CD4-positive, alpha-beta T cell treated with Interleukin-4 for 4 hours (primary cell): ENCODE data around the gene OTOA.
"Not testable (repeated sequence)": the region's sequence is repeated elsewhere in the genome, so short reads cannot be mapped to it uniquely, and the experiment has no call there.

Source experiments
- DNase-seq: peaks from one replicate; pipeline ENCODE4 v3.0.0-alpha.2; 2020

Gene OTOA

DNA sequence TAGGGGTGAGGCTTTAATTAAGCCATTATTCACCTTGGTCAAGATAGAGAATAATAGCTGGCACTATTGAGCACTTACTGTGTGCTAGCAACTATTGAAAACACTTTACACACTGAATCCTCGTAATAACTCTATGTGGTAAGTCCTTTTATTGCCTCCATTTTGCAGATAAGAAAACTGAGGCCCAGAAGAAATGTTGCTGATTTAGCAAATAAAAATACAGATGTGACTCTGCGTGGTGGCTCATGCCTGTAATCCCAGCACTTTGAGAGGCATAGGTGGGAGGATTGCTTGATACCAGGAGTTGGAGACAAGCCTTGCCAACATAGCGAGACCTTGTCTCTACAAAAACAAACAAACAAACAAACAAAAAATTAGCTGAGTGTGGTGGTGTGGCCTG is 19.4 kb downstream of the OTOA start:
- no peak for DNase-seq

DNA sequence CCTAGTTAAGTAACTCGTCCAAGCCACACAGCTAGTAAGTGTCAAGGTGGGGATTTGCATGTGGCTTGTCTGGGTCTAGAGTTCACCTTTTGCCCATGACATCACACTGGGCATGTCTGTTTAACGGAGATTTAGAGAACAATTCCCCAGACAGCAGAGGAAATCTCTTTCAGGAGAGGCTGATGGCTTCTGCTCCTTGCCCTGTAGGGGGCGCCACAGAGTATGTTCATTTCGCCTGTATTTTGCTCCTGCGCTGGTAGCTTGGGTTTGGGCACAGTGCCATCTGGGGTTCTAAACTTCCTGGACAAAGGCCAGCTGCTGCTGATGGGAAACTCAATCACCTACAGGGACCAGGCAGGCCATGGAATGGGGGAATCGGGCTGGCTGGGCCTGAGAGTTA is 20.4 kb downstream of the OTOA start:
- no peak for DNase-seq

DNA sequence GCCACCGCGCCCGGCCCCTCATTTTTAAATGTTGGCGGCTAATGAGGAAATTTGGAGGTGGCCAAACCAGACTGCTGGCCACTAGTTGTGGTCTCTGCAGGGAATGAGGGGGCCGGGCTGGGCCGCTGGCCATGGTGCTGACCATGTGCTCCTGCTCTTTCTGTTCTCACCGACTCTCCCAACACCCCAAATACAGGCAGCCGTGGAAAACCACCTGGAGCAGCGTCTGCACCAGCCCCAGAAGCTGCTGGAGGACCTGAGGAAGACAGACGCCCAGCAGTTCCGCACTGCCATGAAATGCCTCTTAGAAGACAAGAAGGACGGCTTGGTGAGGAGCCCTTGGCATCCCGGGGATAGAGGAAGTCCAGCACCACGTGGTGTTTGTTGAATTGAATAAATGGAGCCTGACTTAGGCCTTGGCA is 21.3 kb downstream of the OTOA start:
- no peak for DNase-seq

DNA sequence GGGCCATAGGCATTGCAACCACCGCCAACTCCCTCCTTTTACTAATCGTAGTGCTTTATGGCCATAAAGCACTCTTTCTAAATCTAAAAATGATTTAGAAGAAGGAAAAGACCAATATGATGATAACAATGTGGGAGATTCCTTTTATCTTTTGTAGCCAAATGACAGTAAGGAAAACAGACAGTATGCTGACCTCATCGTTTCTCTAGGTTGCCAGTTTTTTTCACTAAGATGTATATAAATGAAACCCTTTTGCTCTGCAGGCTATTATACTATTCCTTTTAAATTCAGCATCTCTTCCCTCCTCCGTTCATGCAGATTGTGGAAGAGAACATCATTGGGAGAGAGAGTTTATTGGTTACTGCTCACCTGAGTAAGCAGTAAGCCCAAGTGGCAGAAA is 25.3 kb downstream of the OTOA start:
- no peak for DNase-seq

DNA sequence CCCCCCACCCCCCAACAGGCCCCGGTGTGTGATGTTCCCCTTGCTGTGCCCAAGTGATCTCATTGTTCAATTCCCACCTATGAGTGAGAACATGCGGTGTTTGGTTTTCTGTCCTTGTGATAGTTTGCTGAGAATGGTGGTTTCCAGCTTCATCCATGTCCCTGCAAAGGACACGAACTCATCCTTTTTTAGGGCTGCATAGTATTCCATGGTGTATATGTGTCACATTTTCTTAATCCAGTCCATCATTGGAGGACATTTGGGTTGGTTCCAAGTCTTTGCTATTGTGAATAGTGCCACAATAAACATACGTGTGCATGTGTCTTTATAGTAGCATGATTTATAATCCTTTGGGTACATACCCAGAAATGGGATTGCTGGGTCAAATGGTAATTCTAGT is 27.2 kb downstream of the OTOA start:
- not testable (repeated sequence) for DNase-seq

DNA sequence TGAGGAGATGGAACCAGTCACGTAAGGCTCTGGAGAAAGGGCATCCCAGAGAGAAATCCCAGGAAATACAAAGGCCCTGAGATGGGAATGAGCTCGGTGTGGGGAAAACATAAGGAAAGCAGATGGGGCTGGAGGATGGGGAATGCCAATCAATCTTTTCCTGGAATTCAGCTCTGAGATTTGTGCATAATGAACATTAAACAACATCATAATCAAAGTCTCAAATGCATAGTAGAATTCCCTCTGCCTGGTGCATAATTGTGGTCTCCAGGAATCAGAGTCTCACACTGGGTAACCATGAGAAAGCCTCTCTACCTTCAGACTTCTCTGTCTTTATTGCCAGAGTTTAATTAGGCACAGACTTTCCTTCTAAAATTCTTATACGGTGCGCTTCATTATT is 30.8 kb downstream of the OTOA start:
- no peak for DNase-seq

DNA sequence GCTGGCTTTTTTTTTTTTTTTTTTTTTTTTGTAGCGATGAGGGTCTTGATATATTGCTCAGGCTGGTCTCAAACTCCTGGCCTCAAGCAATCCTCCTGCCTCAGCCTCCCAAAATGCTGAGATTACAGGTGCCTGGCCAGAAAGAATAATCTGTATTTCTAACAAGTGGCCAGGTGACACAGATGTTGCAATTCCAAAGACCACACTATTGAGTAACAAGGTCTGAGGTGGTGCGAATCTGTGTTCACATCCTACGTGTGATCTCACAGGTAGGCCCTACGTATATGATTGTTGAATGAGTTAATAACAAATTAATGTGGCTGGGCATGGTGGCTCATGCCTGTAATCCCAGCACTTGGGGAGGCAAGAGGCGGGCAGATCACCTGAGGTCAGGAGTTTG is 33.3 kb downstream of the OTOA start:
- no peak for DNase-seq

DNA sequence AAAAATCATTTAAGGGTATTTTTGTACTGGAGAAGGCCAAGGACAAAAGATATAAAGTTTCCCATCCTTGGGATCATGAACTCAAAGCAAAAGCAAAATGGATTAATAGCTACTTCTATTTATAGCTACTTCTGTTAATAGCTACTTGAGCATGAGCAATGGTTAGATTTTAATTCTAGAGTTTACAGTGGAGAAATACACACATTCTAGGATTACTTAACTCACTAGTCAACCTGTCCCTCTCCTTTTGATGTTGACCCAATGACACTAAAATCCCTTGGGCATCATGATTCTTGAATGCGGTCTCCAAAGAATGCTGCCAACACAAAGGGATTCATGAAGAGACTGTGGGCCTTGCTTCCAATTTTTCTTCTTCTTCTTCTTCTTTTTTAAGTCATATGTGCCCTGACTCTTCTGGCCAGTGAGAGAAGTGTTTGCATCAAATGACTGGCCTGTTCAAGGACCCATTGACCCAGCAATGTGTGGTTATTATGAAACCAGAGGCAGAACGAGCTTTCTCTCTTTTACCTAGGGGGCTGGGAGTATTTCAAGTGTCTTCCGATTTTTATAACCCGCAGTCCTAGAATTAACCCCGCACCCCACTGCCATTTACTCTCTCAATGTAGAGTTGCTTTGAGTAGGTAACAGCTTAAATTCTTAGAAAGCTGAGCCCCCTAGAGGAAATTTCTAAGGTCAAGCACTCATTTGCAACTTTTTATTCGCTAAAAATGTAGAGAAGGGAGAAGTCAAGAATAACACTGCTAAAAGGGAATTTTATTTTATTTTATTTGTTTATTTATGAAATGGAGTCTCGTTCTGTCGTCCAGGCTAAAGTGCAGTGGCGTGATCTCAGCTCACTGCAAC is 34.6 kb downstream of the OTOA start:
- no peak for DNase-seq

DNA sequence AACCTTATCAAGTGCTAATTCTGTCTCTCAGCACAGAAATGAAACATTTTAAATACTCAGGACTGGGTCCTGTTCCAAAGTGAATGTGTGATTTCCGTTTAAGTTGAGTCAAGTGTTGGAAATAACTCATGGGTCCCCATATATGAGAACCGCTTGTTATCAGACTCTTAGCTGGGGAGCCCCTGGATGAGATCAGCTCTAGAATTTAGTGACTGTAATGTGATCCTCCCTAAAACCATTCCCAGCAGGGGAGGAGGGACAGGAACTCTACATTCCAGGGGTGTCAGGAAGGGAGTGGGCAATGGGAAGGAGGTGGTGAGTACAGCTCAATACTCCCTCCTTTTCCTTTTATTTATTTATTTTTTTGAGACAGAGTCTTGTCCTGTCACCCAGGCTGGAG is 37.5 kb downstream of the OTOA start:
- no peak for DNase-seq

DNA sequence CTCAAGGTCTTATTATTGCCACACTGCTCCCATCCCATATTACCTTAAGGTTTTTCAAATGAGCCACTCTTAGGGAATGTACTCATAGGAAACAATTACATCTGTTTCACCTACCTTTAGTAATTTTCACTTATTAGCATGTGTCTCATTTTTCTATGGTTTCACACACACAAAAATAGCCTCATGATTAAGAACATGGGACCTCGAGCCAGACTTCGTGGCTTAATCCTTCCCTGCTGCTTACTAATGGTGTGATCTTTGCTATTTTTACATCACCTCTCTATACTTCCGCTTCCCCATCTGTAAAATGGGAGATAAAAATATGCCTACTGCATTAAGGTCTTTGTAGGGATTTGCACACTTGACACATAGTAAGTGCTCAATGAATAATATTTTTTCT is 38.5 kb downstream of the OTOA start:
- DNase-seq, result no peak

DNA sequence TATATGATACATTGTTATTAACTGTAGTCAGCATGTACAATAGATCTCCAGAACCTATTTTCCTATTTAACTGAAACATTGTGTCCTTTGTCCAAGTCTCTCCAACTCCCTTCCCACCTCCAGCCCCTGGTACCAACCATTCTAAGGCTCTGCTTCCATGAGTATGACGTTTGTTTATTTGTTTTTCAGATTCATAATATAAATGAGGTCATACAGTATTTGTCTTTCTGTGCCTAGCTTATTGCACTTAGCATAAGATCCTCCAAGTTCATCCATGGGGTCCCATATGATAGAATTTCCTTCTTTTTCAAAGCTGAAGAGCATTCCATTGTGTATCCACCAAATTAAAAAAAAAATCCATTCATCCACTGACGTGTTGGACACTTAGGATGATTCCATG is 39.4 kb downstream of the OTOA start:
- DNase-seq, result no peak

DNA sequence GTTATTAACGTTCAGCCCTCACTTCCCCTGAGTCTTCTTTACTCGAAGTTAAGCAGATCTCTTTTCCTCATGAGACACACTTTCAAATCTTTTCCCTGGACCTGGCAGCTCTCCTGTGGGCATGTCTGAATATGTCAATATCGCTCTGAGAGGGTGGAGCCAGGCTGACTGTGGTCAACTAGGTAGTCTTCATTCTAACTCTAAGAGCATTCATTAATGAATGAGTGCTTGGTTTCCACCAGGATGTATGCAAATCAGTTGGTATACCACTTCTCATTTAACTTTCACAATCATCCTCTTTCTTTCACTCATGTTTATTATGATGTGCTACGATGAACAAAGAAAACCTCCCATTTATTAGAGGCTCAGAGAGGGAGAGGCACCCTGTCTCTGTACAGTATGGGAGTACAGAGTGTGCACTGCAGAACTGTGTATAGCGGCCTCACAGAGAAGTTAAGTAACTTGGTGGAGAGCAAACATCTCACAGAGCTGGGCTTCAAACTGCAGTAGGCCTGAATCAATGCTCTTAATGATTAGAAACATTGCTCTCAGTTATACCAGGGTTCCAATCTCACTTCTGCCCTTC is 39.9 kb downstream of the OTOA start:
- DNase-seq, result no peak

DNA sequence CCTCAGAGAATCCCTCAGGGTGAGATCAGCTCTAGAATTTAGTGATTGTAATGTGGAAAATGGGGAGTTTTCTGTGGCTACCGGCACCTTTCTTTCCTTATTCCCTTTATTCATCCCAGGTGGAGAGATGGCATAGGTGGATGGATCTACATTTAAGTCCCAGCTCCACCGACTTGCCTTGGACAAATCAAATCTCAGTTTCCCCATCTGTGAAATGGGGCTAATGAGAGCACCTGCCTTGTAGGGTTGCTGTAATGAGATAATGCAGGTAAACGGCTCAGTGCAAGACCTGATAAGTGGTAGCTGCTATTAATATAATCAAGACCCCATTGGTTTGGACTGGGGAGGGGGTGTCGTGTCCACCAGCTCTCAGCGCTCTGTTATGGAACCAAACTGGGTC is 40.5 kb downstream of the OTOA start:
- DNase-seq, result no peak

DNA sequence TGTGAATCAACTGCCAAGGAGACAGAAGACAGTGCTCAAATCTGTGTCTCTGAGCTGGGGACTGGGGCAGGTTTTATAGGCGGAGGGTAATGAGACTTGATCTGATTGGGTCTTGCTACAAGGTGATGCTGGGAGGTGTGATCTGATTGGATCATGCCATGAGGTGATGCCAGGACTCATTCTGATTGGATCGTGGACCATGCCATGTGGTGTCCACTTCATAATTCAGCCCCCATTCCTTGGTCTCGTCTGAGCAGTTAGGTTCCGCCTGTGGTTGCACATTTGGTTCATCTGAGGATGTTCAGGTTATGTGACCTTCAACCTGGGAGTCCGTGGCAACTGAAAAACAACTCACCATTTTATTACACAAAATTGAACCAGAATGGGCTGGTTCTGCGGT is 41.0 kb downstream of the OTOA start:
- no peak for DNase-seq

DNA sequence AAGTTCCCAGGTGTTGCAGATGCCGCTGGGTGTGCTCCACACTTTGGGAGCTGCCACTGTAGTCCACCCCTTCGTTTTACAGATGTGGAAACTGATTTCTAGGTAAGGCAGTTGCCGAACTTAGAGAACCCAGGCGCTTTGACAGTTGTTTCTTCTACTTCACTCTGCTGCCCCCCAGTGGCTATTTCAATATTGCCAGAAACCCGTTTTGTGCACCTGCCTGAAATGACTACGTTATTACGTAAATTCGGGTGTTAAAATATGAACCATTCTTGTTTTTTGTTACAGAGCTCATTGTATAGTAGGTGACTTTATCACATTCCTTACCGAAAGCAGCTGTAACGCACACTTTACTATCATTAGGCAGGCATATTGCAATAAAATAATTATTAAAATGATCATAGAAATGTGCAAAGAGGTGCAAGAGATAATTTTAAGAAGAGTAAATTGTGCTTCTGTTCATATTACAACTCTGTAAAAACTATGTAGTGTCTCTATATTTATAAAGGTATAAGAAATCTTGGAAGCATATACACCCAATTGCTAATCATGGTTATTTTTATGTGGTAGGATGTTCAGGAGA is 44.9 kb downstream of the OTOA start:
- DNase-seq, result peak; percentile 87

DNA sequence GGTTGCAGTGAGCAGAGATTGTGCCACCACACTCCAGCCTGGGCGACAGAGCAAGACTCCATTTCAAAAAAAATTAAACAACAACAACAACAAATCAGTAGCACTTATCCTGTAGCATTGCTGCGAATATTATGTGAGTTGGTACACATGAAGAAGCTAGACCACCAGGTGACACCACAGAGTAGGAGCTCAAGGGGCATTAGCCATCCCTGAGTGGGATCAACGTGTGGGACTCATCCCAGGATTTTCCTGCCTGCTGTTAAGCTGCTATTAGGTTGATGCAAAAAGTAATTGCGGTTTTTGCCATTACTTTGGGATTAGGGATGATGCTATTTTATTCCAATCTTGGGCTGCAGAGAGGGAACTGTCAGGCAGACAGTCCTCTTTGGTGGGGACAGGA is 47.2 kb downstream of the OTOA start:
- DNase-seq, result no peak

DNA sequence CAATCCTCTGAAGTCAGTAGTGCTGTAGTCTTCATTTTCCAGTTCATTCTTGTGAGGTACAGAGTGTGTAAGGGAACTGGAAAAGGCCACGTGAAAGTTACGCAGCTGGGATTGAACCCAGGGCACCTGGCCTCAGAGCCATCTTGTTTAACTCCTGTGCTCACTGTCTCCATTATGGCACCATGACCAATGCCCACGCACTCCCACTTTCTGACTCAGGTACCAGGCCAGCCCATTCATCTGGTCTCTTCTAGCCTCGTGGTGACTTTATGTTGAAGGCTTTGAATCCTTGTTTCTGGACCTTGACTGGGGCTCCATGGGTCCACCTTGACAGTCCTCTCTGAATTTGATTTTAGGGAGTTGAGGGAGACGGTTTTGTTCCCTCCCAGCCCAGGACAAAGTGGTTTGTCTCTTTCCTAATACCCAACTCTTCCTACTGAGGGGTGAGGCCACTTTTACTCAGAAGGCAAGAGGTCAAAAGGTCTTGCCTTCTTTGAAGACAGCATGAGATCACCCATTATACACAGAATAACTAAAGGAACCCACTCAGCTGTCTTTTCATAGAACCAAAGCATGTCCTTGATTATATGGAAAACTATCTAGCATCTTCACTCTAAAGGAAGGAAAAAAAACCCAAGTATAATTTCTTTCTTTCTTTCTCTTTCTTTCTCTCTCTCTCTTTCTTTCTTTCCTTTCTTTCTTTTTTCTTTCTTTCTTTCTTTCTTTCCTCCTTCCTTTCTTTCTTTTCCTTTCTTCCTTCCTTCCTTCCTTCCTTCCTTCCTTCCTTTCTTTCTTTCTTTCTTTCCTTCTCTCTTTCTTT is 50.0 kb downstream of the OTOA start:
- no peak for DNase-seq

DNA sequence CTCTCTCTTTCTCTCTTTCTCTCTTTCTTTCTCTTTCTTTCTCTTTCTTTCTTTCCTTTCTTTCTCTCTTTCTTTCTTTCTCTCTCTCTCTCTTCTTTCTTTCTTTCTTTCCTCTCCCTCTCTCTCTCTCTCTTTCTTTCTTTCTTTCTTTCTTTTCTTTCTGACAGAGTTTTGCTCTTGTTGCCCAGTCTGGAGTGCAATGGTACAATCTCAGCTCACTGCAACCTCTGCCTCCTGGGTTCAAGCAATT is 50.5 kb downstream of the OTOA start:
- not testable (repeated sequence) for DNase-seq

DNA sequence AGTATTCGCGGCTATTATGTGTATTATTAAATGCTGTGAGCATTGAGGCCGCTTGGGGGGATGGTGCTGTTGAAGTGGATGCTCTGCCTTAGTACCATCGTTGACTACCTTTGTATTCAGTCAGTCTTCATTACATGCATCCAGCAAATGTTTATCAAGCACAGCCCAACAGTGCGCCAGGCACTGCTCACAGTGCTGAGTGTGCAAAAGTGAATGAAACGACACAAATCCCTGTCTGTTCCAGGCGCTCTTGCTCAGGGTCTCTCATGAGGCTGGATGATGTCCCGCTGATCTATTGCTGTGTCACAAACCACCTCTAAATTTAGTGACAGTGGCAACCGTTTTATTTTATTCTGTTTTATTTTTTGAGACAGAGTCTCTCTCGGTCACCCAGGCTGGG is 53.8 kb downstream of the OTOA start:
- no peak for DNase-seq

DNA sequence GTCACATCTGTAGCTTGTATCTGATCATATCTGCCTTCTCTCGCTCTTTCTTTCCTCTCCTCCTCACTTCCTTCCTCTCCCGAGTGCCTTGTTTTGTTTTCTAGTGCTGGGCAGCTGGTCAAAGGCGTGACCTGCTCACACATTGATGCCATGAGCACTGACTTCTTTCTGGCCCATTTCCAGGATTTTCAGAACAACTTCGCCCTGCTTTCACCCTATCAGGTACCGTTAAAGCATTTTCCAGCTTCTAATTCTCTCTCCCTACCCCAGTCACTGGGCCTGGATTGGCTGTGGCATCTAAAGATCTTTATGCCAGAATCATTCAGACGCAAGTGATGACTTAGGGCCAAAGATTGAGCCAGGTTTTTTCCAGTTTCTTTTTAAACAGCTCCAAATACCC is 55.5 kb downstream of the OTOA start:
- DNase-seq, result no peak

DNA sequence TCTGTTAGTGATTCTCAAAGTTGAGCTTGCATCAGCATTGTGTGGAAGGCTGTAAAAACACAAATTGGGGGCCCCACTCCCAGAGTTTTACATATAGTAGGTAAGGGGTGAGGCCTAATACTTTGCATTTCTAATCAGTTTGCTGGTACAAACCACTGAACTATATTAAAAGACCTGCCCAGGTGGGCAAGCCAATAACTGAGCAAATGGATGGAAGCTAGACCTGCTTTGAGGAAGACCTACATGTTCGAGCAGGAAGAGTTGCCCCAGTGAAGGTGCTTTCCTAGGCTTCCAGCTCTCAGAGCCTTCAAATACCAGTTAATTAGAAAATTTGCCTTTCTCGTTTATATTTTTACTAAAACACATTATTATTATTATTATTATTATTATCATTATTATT is 56.8 kb downstream of the OTOA start:
- DNase-seq, result no peak

DNA sequence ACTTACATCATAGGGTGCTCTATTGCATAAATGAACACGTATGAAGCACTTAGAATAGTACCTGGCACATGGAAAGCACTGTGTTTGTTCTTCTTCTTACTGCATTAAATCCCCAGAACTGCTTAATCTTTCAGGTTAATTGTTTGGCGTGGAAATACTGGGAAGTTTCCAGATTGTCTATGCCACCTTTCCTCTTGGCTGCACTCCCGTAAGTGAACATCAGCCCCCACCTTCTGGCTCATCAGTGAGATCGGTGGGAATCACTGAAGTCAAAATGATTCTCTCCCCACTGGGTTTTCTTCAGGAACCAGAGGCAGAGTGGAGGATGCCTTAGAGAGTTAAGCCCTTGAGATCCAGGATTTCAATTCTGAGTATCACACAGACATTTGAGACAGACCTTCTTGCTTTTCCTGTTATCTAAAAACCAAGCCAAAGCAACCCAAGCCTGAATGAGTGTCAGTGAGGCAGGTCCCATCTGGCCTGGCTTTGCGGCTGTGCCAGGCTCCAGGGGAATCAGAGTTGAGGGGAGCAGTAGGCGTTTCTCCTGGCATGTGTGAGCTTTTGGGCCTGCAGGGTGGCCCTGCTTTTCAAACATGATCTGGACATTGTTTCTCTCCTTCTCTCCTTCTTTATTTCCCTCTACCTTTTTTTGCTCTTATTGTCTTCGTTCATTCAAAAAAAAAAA is 59.1 kb downstream of the OTOA start:
- DNase-seq, result no peak

DNA sequence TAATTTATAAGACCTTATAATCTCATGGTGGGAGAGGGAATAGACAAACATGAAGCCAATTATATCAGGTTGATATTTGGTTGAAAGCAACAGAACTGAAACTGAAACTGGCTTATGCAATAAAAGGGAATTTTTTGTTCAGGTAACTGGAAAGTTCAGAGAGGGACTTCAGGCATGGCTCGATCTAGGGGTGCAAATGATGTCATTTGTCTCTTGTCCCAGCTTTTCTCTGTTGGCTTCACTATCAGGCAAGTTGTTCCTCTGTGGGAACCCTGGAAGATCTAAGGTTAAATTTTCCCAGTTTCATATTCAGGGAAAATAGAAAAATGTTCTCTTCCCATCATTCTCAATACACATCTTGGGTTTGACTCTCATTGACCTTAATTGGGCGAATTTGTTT is 59.8 kb downstream of the OTOA start:
- DNase-seq, result no peak
